T-helper 1 cell (primary cell): Measurements from ENCODE around the gene HDAC9.

Source experiments
- DNase-seq, 5 donors: peaks; one replicate each; pipeline ENCODE4 v3.0.0-alpha.2; 2012 to 2020
- total RNA-seq, 4 donors: gene quantifications; one replicate each; lab custom pipeline; 2026; lab: John Stamatoyannopoulos, UW

Gene HDAC9
- 0.59 to 3.7 (median 2.7) reads per million in 4 donors for total RNA-seq

DNA sequence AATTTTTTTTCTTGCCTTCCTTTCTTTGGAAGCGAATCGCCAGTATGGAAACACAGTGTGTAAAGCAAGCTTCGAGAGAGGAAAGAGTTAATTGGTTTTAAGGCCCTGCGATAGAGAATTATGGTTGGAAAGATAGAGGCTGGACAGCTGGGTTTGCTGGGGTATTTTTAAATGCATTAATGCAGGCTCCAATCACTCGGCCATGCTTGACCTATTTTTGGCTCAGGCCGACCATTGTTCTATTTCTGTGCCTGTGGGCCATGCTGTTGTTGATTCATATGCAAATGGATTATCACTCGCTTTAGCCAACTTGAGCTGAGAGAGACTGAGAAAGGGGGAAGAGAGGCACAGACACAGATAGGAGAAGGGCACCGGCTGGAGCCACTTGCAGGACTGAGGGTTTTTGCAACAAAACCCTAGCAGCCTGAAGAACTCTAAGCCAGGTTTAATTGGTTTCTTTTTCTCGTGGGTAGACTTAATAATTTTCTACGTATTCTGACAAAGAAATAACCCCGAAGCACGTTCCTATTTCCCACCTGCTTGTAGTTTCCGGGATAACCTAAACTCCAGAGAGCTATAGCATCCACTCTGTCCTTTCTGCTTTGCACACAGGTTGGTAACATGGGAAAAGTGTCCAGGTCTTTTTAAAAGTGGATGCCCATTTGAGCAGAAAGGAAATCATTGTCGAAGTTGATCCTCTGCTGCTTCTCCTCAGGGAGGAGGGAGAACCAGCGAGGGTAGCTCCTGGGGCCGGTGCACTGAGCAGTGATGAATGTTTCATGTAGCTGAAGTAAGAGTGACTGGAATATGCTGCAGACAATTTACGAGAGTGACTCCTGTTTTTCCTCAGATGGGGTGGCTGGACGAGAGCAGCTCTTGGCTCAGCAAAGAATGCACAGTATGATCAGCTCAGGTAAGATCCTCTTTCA lies at the start of gene HDAC9:
TSS of gene HDAC9 (plus strand) at position 338 of the 929 bp plus-strand sequence. CDS start at position 892, 554 bp downstream.
- DNase-seq = no peak

DNA sequence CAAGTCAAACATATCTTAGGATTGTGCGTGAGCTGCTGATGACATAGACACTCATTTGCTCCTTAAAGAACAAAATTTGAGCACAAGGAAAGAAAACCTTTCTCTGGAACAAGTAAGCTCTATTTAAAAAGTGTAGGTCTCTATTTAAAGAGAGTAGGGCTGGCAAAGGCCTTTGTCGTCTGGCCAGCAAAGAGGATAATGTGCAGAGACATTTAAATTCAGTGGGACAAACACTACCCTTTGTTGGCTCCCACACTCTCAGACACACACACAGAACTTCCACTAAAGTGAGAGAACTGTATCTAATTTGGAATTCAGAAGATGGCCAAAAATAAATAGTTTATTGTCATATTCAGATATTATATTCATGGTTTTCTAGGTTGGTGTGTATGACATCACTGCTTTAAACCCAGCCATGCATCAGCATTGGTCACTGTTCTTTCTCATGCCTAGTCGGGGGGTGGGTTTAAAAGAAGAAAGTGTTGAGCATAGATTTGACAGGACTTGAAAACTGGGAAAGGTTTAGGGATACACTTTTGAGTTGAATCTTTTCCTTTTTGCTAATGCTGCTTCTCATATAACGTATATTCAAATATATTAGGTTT lies 49.5 kb upstream of the HDAC9 start:
- no peak for DNase-seq

- DNase-seq = no peak
These were observed 45.5 kb upstream of the HDAC9 start for GRCh38 chr7:18450019-18450418.

DNA sequence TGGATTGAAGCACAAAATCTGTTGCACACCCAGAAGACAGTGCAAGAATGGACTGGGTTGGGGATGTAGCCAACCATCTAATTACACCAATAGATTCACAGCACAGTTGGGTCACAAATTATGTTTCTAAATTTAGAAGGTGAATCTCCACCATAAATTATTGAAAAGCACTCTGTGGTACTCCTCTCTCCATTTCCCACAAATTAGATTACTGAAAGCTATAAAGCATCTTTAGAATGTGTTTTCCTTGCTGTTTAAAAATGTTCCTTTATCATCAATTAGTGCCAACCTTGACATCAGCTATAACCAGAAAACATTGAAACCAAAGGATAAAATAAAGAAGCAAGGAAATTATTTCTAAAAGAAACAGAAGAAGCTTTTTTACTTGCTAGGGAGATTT lies 39.9 kb upstream of the HDAC9 start:
- no peak for DNase-seq

DNA sequence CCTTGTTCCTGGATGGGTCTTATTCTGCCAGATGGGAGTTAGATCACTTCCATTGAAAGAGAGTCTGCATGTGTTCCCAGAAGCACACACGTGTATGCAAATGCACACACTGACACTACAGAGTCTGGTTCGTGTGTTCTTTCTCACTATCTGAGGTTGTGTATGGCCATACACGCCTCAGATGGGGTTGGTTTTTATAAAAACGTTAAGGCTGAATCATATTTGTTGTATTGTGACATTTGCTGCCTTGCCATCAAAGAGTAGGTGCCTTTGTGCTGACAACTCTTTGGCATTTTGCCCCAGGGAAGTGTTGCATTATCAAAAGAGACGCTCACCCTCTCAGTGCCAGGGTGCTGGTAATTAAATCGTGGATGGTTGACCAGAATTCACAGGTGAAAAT lies 37.7 kb upstream of the HDAC9 start:
- no peak for DNase-seq

GRCh38 chr7:18458830-18459229 lies 36.7 kb upstream of the HDAC9 start:
- DNase-seq = no peak

DNA sequence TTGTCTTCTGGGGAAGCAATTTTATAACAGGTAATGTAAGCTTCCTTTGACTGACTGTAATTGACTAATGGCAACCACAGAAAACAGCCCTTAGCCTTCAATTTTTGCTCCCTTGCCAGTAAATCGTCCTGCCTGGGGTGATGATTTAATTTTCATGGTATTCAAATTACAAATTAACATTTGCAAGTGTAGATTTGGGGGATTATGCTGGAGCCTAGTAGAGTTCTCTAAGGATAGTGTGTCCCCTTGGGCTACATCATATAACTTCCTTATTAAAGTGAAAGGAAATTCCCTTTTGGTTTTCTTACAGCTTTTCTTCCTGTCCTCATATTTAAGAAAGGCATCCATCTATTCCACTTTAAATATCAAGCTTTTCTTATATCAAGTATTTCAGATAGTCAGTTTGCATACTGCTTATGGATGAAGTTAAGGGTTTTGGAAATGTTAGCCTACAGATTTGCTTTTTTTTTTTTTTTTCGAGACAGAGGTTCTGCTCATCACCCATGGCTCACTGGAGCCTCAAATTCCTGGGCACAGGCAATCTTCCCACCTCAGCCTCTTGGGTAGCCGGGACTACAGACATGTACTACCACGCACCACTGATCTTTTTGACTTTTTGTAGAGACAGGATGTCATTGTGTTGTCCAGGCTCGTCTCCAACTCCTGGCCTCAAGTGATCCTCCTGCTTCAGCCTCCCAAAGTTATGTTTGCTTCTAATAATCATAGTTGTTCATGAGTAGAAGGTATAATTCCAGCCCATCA lies 35.9 kb upstream of the HDAC9 start:
- DNase-seq = no peak

DNA sequence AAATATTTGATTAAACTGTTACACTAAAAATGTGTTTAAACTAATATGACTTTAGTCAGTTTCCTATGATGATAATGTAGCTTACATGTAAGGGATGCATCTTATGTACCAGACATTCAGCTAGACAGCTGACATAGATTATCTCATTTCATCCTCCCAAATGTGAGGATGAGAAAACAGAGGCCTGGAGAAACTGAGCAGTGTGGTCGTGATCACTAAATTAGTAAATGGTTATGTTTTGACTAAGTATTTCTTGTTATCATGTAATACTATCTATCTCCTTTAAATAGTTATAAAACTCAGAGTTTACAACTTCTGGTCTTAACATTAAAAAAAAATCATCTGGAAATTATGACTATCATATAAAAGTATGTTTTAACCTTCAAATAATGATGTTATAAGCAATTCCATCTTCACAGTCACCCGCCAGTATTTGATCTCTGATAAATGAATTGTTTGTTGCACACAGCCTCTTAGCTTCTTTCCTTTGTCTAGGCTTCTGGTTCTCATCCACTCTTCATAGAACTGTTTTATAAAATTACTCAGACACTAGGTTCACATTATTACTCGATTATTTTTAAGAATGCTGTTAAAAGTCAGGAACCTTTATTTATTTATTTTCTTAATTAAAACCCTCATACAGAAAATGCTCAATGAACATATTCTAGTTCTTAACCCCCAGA lies 33.6 kb upstream of the HDAC9 start:
- no peak for DNase-seq

- no peak for DNase-seq
These were observed 30.7 kb upstream of the HDAC9 start for GRCh38 chr7:18464830-18465229.

DNA sequence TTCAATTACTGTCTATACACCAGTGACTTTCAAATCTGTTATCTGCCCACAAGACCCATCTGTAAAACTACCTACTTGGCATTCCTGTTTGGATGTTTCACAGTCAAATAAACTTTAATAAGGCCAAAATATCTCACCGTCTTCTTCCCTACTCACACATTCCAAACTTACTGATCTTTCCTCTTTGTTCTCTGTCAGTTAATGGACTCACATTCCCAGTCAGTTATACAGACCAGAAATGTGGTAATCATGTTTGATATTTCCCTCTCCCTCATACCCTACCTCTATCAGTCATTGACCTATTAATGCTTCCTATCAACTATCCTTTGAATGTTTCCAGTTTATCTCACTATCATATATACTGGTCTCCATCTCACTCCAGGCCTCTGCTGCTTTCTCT lies 28.5 kb upstream of the HDAC9 start:
- DNase-seq = no peak

- no peak for DNase-seq
These were observed 26.8 kb upstream of the HDAC9 start for GRCh38 chr7:18468795-18469194.

GRCh38 chr7:18469316-18469715 lies 26.2 kb upstream of the HDAC9 start:
- no peak for DNase-seq

DNA sequence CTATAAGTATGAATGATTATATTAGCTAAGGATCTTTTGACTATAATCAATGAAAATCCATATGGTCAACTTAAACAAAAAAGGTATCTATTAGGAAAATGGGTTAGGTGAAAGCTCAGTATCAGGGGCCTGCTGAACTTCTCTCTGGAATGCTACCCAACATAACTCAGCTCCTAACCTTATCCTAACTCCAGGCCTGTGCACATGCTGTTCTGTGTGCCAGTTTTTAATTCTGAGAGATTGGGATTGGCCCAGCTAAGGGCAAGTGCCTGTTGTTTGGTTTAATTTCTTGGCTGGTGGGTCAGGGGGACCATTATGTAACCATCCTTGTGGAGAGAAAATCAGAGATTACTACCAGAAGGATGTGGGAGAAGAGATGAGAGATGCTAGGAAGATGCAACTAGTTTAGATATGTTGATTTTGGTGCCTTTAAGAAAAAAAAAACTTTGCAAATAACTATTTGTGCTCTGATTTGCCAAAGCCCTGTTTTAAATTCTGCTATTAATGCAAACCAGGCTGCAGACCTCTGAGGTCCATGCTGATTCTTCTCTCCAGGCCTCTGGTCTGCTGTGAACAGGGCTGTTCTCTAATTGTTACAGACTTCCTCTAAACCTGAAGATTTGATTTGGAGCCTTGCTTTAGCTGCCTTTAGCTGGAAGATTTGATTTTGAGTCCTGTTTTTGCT lies 23.9 kb upstream of the HDAC9 start:
- DNase-seq = no peak

DNA sequence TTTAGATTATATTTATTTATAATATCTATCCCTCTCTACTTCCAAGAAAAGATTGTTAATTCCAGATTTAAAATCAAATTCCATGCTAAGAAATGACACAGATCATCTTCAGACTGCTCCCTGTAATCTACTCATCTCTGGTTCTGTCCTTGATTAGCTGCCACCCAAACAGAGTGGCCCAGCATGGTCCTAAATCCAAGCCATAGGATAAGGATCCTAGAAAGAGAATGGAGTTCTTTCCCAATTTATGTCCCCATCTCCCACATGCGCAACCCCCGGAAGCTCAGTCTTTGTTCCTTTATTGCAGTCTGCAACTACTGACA lies 23.4 kb upstream of the HDAC9 start:
- DNase-seq = no peak

DNA sequence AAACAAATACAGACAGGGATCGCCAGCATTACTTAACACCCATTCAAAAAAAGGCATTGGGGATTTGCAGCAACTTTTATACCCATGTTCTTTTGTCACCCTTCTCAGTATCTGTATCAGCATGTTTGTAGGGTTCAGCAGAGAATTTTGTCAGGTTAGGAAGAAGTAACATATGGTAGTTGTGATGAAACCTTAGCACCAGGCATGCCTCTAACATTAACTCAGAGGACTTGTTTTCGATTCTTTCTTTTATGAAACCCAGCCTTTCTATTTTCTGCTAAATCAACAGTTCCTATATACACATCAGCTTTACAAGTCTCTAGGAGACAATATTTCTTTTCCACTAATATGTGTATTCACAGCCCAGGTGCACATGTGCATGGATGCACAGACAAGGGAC lies 22.4 kb upstream of the HDAC9 start:
- DNase-seq = no peak

DNA sequence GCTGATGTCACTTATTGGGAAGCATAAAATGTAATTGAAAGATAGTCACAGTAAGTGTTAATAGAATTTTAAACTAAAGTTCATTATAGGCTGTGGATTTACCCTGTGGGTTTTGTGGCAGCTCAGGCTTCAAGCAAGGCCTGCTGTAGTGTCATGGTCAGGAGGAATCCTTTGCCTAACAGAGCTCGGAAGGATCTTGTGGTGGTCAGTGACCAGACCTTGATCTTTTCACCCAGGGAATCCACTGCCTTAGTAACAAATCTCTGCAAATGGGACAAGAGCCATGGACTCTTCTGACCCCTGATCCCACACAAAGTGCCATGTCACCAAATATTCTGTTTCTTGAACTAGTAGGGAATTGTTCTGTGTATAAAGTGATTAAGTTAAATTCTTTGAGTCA lies 20.6 kb upstream of the HDAC9 start:
- DNase-seq = no peak

GRCh38 chr7:18475488-18475887 lies 20.1 kb upstream of the HDAC9 start:
- DNase-seq = no peak

- no peak for DNase-seq
These were observed 13.8 kb upstream of the HDAC9 start for GRCh38 chr7:18481776-18482175.

- DNase-seq = no peak
These were observed 7.5 kb upstream of the HDAC9 start for GRCh38 chr7:18488049-18488448.

GRCh38 chr7:18489624-18490023 lies 5.9 kb upstream of the HDAC9 start:
- DNase-seq = no peak

- no peak for DNase-seq
These were observed 3.7 kb upstream of the HDAC9 start for GRCh38 chr7:18491871-18492270.

DNA sequence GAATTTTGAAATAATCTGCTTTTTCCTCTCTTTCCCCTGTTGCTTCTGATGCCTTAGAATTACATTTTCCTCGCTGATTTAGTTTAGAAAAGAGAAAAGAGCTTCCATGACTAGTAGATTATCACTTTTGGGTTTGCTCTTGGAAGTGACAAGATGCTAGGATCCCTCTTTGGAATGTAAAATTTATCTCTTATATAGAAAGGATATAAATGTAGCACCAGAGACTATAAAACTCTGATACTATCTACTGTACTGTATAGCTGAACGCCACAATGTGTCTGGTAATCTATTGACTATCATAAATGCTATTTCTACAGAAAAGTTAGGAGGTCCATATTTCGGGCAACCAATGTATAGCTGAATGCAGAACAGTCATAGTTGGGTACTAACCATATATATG lies 1.1 kb upstream of the HDAC9 start:
- no peak for DNase-seq
